ENCODE results near the gene ZNF576. TPM values are rescaled to one million over a fixed set of nuclear protein-coding genes. Genes with fewer than 3 reads are reported as not detected.

Gene ZNF576
- total and polyA plus RNA-seq, 7 donors, result 10.3 to 22.7 (median 16.0) TPM

DNA sequence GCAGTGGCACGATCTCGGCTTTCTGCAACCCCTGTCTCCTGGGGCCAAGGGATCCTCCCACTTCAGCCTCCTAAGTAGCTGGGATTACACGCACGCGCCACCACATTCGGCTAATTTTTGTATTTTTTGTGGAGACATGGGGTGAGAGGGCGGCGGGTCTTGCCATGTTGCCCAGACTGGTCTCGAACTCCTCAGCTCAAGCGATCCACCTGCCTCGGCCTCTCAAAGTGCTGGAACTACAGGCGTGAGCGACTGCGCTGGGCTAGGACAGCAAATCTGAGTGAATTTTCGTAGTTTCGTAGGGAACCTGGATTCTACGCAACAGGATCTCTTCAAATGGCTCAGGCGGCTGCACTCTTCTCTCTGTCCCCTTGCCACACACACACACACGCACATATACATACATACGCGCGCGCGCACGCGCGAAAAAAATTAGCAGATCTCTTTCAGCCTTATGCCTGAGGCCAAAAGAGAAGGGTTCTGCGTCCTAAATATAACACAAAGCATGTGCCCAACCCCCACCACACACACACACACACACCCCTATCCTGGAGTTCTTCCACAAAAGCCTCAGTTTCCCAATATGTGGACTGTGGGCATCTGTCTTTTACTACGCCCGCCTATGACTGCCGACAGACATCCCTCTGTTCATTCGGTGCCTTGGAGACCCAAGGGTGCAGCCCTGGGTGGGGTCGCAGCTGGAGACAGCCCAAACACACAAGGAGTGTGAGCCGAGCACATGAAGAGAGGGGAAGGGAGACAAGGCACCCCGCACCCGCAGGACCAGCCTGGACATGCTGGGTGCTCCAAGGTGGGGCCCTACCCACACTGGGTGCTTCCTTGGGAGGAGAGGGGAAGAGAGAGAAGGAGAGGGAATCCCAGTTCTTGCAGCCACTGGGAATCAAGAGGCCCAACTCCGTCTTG is 20.2 kb upstream of the ZNF576 start:
- ATAC-seq (peak in 3 of 4 donors; percentile 2 to 16 (median 7)), DNase-seq (no peak)
- Histone ChIP-seq H3K9me3 (no peaks in the 10 kb centered on the region), H3K4me1 (peaks cover 12% of the 10 kb centered on the region), H3K27ac (peak overlapping the region; percentile 86), H3K36me3 (ENCODE audit: insufficient read depth in 1 of 2, low read depth in 1 of 2) (peaks cover 0 to 26% of the 10 kb centered on the region in 2 donors), H3K27me3 (ENCODE audit: insufficient read depth in 3 of 3, low read length in 2 of 3) (no peaks in the 10 kb centered on the region), H3K4me3 (peak overlapping the region; percentile 97)
- TF ChIP-seq CTCF (IDR thresholded peaks at IDR 0.05), result no peak
- WGBS, 3 donors, result 60 to 70% (median 68%) methylated on average over 37 of the region's 37 CpGs
- intact Hi-C loops (cut with DNase I), result loop anchor here in 1 of 2 donors (2.0 kb wide), 1 partner anchor 19 kb away; no protein-coding TSS in a partner anchor

DNA sequence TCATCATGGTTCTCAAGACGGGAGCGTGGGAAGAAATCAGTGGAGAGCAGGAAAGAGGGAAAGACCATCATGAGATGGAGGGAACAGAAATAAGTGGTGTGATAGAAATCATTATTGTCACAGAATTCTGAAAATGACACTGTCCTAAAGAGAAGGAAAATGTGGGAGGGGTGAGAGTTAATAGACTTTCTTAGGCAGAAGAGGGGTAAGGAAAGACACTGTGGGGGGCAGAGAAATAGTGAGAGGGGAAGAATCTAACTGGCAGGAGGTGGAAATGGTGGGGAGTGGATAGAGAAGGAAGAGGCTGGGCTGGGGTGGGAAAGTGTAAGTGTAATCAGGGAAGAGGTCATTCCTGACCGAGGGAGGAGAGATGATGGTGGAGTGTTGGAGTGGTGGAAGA is 17.6 kb upstream of the ZNF576 start:
- no peak for ATAC-seq
- 74 to 80% (median 79%) methylated on average over 3 of the region's 3 CpGs for WGBS, 3 donors
- peaks cover 12% of the 10 kb centered on the region for H3K4me1 ChIP-seq

GRCh38 chr19:43581467-43581866 is 14.9 kb upstream of the ZNF576 start:
- ATAC-seq, result no peak

More for the DNA sequence above, 17.6 kb upstream of the ZNF576 start:
- H3K27ac ChIP-seq, result no peak overlapping the region
- H3K9me3 ChIP-seq, result no peaks in the 10 kb centered on the region
- no peak overlapping the region for H3K4me3 ChIP-seq
- no peak for TF ChIP-seq CTCF (IDR thresholded peaks at IDR 0.05)
- no peaks in the 10 kb centered on the region for H3K27me3 ChIP-seq (ENCODE audit: insufficient read depth in 3 of 3, low read length in 2 of 3)
- intact Hi-C loops (cut with DNase I), result loop anchor here in 1 of 2 donors (2.0 kb wide), 1 partner anchor 14 kb away; no protein-coding TSS in a partner anchor
- peaks cover 0 to 5% of the 10 kb centered on the region in 2 donors for H3K36me3 ChIP-seq (ENCODE audit: insufficient read depth in 1 of 2, low read depth in 1 of 2)
- no peak for DNase-seq

GRCh38 chr19:43582495-43582894 is 13.9 kb upstream of the ZNF576 start:
- H3K4me3 ChIP-seq, result no peak overlapping the region
- DNase-seq (no peak), ATAC-seq (no peak)
- H3K27ac ChIP-seq, result no peak overlapping the region
- H3K27me3 ChIP-seq (ENCODE audit: insufficient read depth in 3 of 3, low read length in 2 of 3), result no peaks in the 10 kb centered on the region
- WGBS, 3 donors, result 91 to 93% (median 92%) methylated on average over 2 of the region's 2 CpGs
- H3K36me3 ChIP-seq (ENCODE audit: insufficient read depth in 1 of 2, low read depth in 1 of 2), result no peaks in the 10 kb centered on the region
- H3K9me3 ChIP-seq, result no peaks in the 10 kb centered on the region
- no peaks in the 10 kb centered on the region for H3K4me1 ChIP-seq
- intact Hi-C loops (cut with DNase I), result no loop called here
- no peak for TF ChIP-seq CTCF (IDR thresholded peaks at IDR 0.05)

More at GRCh38 chr19:43581467-43581866, 14.9 kb upstream of the ZNF576 start:
- Histone ChIP-seq H3K4me3 (peak overlapping the region; percentile 59), H3K27ac (no peak overlapping the region), H3K27me3 (ENCODE audit: insufficient read depth in 3 of 3, low read length in 2 of 3) (no peaks in the 10 kb centered on the region), H3K36me3 (ENCODE audit: insufficient read depth in 1 of 2, low read depth in 1 of 2) (no peaks in the 10 kb centered on the region), H3K4me1 (no peaks in the 10 kb centered on the region), H3K9me3 (no peaks in the 10 kb centered on the region)
- WGBS, 3 donors, result 76 to 84% (median 76%) methylated on average over 7 of the region's 7 CpGs
- no peak for TF ChIP-seq CTCF (IDR thresholded peaks at IDR 0.05)
- no peak for DNase-seq
- intact Hi-C loops (cut with DNase I), result no loop called here

All from psoas muscle (tissue), 8 donors.